Fibroblast of gingiva (primary cell): Measurements from ENCODE around the gene SLC52A1.
"Not testable (repeated sequence)": the region's sequence is repeated elsewhere in the genome, so short reads cannot be mapped to it uniquely, and the experiment has no call there.

Experiments
- DNase-seq: peaks from one replicate; pipeline ENCODE4 v3.0.0-alpha.2; 2011; ENCODE audit warnings: low read depth

SLC52A1 gene

DNA sequence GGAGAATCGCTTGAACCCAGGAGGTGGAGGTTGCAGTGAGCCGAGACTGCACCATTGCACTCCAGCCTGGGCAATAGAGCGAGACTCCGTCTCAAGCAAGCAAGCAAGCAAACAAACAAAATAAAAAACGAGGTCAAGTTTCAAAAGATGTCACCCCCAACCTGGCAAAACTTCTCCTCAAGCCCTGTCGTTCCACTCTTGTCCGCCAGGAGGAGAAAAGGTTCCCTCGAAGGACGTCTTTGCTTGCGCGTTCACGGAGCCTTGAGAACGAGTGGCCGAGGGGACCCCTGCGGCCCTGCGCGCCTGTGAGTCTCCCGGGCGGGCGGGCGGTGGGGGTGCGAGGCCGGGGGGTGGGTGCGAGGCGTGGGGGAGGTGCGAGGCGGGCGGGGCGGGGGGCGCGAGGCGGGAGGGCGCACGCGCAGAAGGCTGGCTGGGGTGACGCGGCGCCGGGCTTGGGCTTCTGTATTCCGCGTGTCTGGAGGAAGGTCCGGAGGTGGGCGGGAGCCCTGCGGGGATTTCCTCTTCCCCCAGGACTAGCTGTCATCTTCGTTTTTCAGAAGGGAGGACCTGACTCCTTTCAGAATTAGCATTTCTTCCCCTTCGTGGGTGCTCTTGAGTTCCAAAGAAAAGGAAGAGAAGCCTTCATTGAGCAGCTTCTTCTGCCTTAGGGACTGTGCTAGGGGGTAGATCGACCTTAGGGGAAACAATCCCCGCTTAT lies 3.7 kb downstream of the SLC52A1 start:
- peak; percentile 63 for DNase-seq

DNA sequence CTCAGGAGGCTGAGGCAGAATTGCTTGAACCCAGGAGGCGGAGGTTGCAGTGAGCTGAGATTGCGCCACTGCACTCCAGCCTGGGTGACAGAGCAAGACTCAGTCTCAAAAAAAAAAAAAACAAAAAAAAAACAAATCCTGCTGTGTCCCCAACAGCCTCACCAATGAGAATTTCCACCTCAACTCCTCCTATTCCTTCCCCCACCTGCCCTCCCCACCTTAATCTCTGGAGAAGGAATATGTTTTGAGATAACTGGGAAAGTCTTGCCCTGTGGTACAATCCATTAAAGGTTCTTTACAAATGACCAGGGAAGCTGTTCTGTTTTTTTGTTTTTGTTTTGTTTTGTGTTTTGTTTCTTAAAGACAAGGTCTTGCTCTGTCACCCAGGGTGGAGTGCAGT lies 5.1 kb downstream of the SLC52A1 start:
- not testable (repeated sequence) for DNase-seq

DNA sequence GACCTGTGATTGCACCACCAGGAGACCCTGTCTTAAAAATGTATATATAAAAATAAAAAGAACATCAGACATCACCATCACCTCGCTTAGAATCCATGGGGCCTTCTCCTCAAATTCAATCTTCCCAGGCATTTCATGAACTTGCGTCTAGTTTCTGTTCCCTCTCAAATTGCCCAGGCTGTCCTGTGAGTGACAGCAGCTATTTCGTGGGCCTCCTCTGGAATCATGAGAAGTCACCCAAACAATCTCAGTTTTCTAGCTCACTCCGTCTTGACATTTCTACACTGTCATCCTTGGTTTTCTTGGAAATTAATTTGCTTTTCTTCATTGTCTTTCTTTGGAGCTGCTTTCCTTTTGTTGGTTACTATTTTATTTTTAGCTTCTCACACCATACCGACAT lies 7.3 kb downstream of the SLC52A1 start:
- DNase-seq: no peak

DNA sequence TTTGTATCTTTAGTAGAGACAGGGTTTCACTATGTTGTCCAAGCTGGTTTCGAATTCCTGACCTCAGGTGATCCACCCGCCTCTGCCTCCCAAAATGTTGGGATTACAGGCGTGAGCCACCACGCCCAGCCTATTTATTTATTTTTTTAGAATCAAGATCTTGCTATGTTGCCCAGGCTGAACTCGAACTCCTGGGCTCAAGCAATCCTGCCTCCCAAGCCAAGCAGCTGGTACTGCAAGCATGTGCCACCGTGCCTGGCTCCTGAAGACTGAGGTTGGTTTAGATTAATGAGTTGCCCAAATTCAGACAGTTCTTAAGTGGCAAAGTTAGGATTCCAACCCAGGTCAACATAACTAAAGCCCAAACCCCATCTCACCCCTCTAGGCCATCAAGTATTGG lies 7.9 kb downstream of the SLC52A1 start:
- no peak for DNase-seq

DNA sequence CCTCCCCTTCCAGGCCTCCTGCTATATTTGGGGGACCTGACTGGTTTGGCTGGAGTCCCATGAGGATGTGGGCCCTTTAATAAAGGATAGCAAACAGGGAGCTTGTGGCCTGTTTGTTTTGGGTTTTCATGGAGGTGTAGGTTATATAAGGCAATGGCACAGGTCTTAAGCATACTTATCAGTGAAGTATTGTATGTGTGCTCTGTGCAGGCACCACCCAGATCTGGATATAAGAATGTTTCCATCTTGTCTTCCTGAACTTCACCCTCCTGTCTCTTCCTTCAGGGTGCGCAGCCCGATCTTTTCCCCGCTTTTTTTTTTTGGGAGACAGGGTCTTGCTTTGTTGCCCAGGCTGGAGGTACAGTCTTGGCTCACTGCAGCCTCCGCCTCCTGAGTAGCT lies 10.6 kb downstream of the SLC52A1 start:
- no peak for DNase-seq

DNA sequence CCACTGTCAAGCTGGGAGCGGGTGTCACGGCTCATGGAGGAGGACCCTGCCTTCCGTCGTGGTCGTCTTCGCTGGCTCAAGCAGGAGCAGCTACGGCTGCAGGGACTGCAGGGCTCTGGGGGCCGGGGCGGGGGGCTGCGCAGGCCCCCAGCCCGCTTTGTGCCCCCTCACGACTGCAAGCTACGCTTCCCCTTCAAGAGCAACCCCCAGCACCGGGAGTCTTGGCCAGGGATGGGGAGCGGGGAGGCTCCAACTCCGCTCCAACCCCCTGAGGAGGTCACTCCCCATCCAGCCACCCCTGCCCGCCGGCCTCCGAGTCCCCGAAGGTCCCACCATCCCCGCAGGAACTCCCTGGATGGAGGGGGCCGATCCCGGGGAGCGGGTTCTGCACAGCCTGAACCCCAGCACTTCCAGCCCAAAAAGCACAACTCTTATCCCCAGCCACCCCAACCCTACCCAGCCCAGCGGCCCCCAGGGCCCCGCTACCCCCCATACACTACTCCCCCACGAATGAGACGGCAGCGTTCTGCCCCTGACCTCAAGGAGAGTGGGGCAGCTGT lies 11.6 kb downstream of the SLC52A1 start:
- DNase-seq: no peak

DNA sequence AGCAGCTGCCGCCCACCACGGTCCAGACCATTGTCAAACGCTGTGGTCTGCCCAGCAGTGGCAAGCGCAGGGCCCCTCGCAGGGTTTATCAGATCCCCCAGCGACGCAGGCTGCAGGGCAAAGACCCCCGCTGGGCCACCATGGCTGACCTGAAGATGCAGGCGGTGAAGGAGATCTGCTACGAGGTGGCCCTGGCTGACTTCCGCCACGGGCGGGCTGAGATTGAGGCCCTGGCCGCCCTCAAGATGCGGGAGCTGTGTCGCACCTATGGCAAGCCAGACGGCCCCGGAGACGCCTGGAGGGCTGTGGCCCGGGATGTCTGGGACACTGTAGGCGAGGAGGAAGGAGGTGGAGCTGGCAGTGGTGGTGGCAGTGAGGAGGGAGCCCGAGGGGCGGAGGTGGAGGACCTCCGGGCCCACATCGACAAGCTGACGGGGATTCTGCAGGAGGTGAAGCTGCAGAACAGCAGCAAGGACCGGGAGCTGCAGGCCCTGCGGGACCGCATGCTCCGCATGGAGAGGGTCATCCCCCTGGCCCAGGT lies 13.0 kb downstream of the SLC52A1 start:
- DNase-seq: no peak

DNA sequence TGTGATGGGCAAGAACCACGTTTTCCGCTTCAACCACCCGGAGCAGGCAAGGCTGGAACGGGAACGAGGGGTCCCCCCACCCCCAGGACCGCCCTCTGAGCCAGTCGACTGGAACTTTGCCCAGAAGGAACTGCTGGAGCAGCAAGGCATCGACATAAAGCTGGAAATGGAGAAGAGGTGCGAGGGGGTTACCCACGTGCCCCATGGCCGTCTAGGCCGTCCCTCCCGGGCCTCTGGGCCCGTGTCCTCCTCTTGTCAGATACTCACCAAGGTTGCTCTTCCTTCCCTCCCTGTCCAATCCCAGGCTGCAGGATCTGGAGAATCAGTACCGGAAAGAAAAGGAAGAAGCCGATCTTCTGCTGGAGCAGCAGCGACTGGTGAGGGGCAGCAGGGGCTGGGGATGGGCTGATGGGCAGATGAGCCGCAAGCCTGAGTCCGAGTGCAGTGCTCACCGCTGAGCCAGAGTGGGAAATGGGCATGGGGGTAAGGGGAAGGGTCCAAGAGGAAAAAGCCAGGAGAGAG lies 14.7 kb downstream of the SLC52A1 start:
- DNase-seq: no peak

DNA sequence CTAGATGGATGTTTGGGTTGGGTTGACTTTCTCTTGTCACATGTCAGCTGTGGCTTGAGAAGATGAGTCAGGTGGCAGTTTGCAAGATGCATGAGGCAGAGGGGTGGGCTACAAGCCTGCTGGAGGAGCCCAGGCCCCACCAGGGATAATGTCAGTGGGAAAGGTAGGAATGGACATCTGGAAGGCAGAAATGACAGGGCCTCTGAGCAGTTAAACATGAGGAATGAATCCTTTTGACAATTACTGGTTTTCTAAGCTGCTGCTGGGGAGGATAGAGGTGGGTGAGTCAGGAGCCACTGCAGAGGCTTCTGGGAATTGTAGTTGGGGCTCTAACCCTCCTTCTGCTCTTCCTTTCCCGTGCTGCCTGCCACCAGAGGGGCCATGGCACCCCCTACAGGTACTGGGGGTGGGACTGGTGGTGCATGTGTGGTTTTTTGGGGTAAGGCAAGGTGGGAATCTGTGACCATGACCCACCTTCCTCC lies 15.7 kb downstream of the SLC52A1 start:
- DNase-seq: no peak

DNA sequence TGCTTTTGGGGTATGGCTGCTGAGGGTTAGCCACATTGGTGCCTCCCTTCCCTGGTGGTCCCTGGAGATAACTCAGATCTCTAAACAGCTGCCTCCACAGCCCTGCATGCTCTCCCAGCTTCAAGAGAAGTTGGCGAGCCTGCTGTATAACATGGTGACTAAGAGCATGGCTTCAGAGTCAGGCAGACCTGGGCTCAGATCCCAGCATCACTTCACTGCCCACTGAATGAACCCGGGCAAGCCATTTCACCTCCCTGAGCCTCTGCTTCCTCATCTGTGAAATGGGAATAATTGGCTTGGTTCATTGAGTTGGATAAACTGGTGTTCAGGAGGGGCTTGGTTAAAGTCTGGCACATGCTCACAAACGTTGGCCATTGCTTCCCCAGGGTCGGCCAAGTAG lies 20.9 kb downstream of the SLC52A1 start:
- DNase-seq: no peak

DNA sequence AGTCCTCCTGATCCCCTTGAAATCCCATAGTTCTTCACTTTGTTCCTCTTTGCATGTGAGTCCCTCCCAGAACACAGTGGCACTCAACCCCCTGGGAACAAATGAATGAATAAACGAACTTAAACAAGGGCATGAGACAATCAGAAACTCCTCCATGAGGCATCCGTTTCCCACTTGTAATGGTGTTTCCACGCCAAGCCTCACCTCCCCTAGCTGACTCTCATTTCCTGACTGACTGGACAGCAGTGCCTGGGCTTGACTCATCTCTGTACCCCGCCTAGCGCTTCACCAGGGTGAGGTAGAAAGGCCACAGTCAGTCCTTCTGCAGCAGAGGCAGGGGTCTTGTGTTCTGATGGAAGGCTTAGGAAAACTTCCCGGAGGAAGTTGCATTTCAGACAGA lies 23.3 kb downstream of the SLC52A1 start:
- no peak for DNase-seq

DNA sequence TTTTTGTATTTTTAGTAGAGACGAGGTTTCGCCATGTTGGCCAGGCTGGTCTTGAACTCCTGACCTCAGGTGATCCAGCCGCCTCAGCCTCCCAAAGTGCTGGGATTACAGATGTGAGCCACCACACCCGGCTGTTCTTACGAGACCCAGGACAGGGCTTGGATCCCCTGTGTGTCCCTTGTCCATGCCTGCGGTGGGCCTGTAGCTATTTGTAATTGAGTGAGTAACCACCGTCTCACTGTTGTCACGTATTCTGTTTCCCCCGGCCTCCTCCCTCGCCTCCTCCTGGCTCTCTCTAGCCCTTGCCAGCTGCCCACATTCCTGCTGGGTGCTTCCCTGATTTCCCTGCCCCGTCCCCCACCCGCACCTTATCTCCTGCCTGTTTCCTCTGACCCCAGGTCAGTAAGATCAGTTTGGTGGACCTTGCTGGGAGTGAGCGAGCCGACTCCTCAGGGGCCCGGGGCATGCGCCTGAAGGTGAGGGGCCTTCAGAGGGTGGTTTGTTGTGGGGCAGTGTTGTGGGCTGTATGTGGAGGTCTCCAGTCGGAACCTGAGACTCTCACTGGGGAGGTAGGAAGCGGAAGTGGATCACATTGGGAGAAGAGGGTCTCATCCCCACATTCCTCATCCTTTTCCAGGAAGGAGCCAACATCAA lies 31.9 kb downstream of the SLC52A1 start:
- no peak for DNase-seq

DNA sequence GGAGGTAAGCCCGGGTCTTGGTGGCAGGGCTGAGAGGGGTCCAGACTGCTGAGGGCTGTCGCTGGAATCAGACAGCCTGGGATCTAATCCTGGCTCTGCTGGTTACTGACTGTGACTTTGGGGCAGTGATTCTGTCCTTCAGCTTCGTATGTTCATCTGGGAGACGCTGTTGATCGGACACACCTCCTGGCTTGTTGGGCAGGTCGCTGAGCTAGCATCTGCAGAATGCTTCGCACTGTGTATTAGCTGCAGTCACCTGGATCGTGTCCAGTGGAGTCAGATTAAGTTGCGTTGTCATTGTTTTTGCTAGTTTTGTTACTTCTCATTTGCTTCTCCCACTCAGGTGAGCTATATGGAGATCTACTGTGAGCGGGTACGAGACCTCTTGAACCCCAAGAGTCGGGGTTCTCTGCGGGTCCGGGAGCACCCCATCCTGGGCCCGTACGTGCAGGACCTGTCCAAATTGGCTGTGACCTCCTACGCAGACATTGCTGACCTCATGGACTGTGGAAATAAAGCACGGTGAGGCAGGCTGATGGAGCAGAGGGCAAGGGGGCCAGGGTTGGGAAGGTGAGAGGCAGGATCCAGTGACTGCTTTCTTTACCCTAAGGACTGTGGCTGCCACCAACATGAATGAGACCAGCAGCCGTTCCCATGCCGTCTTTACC lies 33.0 kb downstream of the SLC52A1 start:
- DNase-seq: no peak

DNA sequence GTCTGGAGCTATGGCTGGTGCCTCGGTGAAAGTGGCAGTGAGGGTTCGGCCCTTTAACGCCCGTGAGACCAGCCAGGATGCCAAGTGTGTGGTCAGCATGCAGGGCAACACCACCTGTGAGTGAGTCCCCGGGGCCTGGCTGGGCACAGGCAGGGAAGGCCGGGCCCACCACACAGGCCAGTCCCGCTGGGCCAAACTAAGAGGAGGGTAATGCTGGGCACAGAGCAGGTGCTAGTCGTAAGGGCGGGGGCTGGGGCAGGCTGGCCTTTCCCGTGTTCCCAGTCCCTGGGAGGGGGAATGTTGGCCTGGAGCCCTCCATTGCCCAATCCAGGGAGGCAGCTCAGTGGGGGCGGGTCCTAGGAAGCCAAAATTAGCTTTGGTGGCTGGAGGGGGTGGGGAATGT lies 35.0 kb downstream of the SLC52A1 start:
- DNase-seq: peak; percentile 42

DNA sequence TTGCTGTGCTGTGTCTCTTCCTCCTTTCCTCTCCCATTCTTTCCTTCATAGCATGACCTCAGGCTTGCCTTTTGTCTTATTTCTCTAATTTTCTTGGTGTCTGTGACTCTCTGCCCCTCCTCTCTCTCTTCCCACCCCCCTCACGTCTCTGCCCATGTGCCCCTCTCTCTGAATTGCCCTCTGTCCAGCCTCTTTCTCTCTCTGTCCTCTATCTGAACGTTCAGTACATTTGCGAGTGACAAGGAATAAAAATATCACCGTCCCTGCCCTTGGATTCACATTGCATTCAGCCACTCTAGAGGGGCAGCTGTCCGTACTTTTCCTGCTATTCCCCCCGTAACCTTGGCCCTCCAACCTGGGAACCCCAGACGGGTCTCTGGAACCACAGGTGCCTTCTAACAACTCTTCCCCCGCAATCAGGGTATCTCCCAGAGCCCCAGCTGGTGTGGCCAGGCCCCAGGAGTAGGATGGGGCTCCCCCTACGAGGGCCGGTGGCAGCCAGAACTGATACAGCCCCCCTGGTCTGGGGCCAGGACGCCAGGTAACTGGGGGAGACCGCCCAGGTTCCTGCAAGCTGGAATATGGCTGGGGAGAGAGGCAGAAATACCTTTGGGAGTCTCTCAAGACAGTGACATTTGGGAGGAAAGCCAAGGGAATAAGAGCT lies 35.7 kb downstream of the SLC52A1 start:
- DNase-seq: no peak

DNA sequence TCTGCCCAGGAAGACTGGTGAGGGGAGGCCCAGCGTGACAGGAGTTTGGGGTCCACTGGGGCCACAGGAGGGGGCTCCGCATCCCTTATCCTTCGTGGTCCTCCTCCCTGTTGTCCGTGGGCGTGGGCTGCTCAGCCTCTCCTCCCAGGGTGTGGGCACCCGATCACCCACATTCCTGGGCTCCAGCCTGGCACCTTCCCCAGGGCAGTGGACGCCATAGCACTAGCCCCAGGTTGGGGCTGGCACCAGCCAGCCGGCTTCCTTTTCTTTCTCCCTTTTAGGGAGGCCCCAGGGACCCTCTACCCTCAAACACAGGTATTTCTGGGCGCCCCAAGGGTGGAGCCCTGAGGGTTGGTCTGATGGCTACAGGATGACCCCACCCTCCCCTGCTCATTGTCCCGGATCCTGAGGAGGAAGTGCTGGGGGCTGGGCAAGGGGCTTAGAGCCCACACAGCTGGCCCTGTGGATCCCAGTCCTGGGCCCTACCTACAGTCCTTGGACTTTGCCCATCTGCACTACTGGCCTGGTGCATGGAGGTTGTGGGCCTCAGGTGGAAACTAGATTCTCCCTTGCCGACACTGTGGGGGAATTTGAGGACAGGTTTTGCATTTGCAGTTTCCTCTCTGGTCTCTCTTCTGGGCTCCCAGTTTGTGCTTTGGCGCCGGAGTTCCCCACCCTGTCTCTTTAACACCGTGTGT lies 36.3 kb downstream of the SLC52A1 start:
- no peak for DNase-seq

DNA sequence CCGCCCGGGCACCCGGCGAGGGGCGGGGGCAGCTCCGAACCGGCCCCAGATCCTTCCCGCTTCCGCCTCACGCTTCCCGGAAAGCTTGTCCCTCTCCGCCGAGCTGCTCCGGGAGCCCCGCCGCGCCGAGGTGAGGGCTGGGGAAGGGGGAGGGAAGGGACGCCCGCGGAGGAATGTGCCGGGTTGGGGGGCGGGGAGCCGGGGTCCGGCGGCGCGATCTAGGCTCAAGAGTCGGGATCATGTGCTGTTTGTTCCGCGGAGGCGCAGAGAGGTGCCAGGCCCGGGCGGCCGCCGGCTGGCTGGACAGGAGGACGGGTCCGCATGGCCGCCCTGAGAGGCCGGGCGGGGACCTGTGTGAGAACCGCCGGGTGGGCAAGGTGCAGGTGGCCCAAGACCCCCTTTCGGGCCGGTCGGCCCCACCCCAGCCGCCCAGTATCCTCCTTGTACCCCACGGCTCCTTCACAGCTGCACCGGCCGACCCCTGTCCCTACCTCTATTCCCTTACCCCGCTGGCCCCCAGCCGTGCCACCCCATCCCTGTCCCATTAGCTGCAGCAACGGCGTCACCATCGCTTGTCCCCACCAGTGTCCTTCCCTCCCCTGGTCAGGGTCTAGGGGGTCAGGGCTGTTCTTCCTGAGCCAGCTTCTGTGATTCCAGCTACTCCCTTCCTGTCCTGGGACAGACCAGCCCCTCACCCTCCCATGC lies 37.0 kb downstream of the SLC52A1 start:
- no peak for DNase-seq

DNA sequence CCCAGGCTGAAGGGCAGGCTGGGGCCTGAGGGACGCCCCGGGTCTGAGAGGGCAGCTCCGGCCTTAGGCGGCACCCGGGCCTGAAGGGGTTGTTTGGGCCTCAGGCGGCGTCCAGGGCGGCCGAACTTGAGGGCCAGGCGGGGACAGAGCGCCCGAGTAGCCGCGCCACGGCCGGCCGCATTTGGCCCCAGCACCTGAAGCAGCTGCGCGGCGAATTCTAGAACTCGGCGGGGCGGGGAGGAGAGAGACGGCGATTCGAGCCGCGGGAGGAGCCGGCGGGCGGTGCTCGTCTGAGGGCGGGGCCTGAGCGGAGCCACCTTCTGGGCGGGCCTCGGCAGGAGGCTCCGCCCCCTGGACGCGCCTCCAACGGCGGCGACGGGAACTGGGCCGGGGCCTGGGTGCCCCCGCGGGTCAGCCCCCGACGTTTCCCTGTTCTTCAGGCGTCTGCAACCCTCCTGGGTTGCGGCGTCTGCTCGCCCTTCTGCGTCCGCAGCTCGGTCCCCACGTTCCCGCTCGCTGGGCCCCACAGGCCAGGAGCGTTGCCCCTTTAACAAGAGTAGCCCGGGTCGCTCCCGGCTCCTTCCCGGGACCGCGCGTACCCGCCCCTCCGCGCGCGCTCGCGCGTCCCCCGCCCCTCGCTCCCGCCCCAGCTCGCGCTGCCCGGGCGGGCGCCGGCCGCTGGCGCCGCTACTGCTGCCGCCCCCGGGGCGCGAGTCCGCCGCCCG lies 37.8 kb downstream of the SLC52A1 start, which contains the start of the genes INCA1 and KIF1C:
TSS of gene INCA1 (minus strand) at position 221 of the 725 bp plus-strand sequence. CDS start 3,085 bp downstream, outside the sequence.
TSS of gene KIF1C (plus strand) at position 649 of the 725 bp plus-strand sequence. CDS start 2,297 bp downstream, outside the sequence.
- DNase-seq: peak; percentile 88

DNA sequence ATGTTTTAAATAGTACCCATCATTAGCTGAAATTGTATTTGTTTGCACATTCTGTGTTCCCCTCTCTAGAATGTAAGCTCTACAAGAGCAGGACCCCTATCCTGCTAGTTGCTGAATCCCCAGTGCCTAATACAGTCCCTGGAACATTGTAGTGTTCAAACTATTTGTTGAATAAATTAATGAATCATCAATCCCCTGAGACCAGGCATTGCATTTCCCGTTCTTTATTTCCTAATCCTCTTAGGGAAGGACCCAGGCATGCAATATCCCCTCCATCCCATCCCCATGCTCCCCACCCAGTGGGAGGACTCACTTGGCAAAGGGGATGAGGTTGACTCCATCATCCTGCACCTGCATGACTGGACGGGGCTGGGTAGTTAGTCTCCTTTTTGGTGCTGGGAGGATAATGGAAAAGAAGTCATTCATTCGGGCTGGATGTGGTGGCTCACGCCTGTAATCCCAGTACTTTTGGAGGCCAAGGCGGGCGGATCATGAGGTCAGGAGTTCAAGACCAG lies 41.1 kb downstream of the SLC52A1 start:
- peak; percentile 17 for DNase-seq
